Mesodermal cell (in vitro differentiated cells): ENCODE results near the gene NTF3.

Experiments
- H3K27ac ChIP-seq: 2 replicates; pipeline ENCODE4 v1.7.0; 2013; ENCODE audit warnings: mild to moderate bottlenecking, low read depth, low read length, moderate library complexity; ENCODE audit not compliant: severe bottlenecking
- H3K36me3 ChIP-seq: 2 replicates; pipeline ENCODE4 v1.7.1; 2013; ENCODE audit warnings: mild to moderate bottlenecking, low read length, moderate library complexity; ENCODE audit not compliant: control insufficient read depth, insufficient read depth
- H3K4me1 ChIP-seq: one replicate; pipeline ENCODE4 v1.7.1; 2013; ENCODE audit warnings: mild to moderate bottlenecking, low read length; ENCODE audit not compliant: insufficient read depth, control insufficient read depth, poor library complexity, severe bottlenecking
- H3K4me3 ChIP-seq: 2 replicates; pipeline ENCODE4 v1.7.0; 2013; ENCODE audit warnings: low read length, control low read depth, mild to moderate bottlenecking; ENCODE audit not compliant: insufficient read depth, poor library complexity, severe bottlenecking; ENCODE audit errors: extremely low read depth
- H3K9me3 ChIP-seq: 2 replicates; pipeline ENCODE4 v1.7.1; 2013; ENCODE audit warnings: mild to moderate bottlenecking, low read length, moderate library complexity; ENCODE audit not compliant: control insufficient read depth
- WGBS, 2 experiments: methylation state at CpG; one replicate each; pipeline ENCODE4 v1.1.5; 2013; ENCODE audit warnings: missing lambda C conversion rate in 2 of 2; ENCODE audit not compliant: insufficient coverage in 2 of 2; 5-methylcytosine and 5-hydroxymethylcytosine counted together

NTF3 gene

DNA sequence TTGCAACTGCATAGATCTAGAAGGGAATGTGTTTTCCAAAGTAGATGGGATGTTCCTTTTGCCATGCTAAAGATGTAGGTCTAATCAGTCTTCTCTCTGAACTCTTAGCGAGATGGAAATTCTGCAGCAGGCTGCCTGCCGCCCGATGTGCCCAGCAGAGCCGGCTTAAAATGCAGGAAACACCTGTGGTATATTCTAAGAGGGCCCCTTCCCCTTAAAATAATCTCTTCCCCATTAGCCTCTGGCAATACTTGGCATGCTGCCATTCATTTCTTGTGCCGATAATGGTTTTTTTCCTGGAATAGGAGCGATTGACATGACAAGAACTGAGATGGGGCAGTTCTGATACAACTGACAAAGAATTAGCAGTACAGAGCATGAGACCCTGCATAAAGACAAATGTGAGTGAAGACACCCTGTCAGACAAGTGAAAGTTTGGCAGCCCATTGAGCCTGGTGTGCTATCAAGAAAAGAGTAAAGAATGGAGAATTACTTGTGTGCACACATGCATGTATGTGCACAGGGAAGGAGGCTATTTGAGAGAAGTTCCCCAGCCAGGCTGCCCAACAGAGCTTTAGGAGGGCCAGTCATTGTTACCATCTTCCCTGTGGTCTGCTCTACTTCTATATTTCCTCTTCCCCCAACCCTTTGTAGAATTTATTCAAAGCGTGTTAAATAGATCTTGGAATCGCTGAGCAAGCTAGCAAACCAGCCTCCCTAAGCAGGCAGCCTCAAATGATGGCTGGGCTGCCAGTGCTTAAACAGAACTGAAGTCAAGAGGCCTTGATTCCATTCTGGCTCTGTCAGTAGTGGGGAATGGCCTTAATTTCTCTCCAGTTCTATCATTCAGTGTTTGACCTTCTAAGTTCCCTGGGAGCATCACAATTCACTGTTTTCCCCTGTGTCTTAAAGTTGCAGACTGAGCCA is 29.6 kb upstream of the NTF3 start:
- Histone ChIP-seq H3K4me1 (no peaks in the 10 kb centered on the region), H3K36me3 (no peaks in the 10 kb centered on the region), H3K27ac (no peak overlapping the region), H3K9me3 (no peaks in the 10 kb centered on the region), H3K4me3 (no peak overlapping the region)
- 89 to 93% methylated on average over 8 of the region's 8 CpGs for WGBS, 2 experiments

GRCh38 chr12:5403411-5403810 is 28.5 kb upstream of the NTF3 start:
- no peak overlapping the region for H3K4me3 ChIP-seq
- 17 to 80% methylated on average over 1 of the region's 3 CpGs for WGBS, 2 experiments
- H3K27ac ChIP-seq: no peak overlapping the region
- no peaks in the 10 kb centered on the region for H3K4me1 ChIP-seq
- H3K9me3 ChIP-seq: no peaks in the 10 kb centered on the region
- no peaks in the 10 kb centered on the region for H3K36me3 ChIP-seq

DNA sequence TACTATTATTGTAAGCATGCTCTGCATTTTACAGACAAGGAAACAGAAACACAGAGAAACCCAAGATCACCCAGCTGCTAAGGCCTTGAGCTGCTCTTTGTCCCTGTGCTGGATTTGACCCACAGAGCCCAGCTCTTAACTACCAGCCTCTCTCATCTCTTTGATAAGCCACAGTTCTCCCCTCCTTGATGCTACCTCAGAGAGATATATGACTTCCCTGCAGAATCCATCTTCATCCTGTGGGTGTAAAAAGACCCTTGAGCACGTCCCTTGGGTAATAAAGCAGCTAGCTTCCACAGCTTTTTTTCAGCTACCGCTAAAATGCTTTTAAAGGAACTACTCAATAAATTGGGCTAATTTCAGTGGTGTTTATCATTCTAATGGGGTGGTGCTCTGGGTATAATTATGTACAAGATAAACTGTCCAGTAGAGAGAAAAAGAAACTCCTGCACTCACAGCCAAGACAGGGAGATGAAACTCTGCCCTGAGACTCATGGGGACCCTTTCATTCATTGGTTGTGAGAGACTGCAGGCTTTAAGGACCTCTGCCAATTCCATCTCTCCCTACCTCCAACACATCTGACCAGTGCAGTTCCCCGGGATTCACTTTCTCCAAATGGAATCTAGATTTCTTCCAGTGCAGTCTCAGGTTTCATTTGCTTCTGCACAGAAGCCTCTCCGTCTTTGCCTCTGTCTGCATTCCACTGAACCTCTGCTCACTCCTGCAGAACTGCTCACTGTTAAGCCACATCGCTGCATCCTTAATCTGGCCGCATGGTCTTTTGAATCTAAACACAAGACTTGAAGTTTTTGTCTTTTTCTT is 24.7 kb upstream of the NTF3 start:
- no peak overlapping the region for H3K4me3 ChIP-seq
- H3K36me3 ChIP-seq: no peaks in the 10 kb centered on the region
- no peaks in the 10 kb centered on the region for H3K9me3 ChIP-seq
- no peak overlapping the region for H3K27ac ChIP-seq
- no peaks in the 10 kb centered on the region for H3K4me1 ChIP-seq
- 77 to 85% methylated on average over 3 to 4 of the region's 6 CpGs for WGBS, 2 experiments

DNA sequence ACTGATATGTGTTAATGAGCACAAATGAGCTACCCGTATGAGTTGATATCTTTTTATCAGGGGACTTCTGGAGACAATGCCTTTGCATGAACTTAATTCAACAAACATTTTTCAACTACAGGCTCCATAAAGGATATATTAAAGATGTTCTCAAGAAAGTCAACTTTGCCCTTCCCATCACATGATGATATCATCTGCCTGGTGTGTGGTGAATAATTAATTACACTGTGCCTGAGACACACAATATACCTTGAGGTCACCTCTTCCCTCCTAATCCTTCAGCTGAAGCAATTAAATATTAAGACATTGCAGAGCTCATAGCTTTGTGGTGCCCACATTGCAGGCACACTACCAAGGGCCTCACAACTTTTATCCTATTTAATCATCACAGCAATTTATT is 22.3 kb upstream of the NTF3 start:
- Histone ChIP-seq H3K4me1 (no peaks in the 10 kb centered on the region), H3K9me3 (no peaks in the 10 kb centered on the region), H3K4me3 (no peak overlapping the region), H3K36me3 (no peaks in the 10 kb centered on the region), H3K27ac (no peak overlapping the region)
- no CpG with 5 or more reads among the region's 1 CpG for WGBS, 2 experiments

DNA sequence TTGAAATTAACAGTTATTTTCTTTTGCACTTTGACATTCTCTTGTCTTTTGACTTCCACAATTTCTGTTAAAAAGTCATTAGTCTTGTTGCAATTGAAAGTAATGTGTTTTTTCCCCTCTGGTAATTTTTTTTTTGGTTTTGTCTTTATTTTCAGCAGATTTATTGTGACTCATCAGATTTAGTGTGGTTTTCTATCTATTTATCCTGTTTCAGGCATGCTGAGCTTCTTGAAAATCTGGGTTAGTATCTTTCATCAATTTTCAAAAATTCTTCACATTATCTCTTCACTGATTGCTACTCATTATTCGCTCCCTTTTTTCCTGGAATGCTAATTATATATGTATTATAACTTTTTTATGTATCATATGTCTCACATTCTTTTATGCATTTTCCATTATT is 15.3 kb upstream of the NTF3 start:
- H3K4me3 ChIP-seq: no peak overlapping the region
- no peaks in the 10 kb centered on the region for H3K4me1 ChIP-seq
- no peak overlapping the region for H3K27ac ChIP-seq
- H3K36me3 ChIP-seq: no peaks in the 10 kb centered on the region
- no CpG with 5 or more reads among the region's 1 CpG for WGBS, 2 experiments
- H3K9me3 ChIP-seq: no peaks in the 10 kb centered on the region

GRCh38 chr12:5417500-5417899 is 14.4 kb upstream of the NTF3 start:
- H3K4me1 ChIP-seq: no peaks in the 10 kb centered on the region
- H3K36me3 ChIP-seq: no peaks in the 10 kb centered on the region
- H3K27ac ChIP-seq: no peak overlapping the region
- H3K9me3 ChIP-seq: no peaks in the 10 kb centered on the region
- H3K4me3 ChIP-seq: no peak overlapping the region

GRCh38 chr12:5428332-5429221 is 3.3 kb upstream of the NTF3 start:
- Histone ChIP-seq H3K4me3 (no peak overlapping the region), H3K36me3 (no peaks in the 10 kb centered on the region), H3K4me1 (peaks cover 23% of the 10 kb centered on the region), H3K9me3 (no peaks in the 10 kb centered on the region), H3K27ac (no peak overlapping the region)
- WGBS, 2 experiments: 10 to 12% methylated on average over 10 to 11 of the region's 14 CpGs

DNA sequence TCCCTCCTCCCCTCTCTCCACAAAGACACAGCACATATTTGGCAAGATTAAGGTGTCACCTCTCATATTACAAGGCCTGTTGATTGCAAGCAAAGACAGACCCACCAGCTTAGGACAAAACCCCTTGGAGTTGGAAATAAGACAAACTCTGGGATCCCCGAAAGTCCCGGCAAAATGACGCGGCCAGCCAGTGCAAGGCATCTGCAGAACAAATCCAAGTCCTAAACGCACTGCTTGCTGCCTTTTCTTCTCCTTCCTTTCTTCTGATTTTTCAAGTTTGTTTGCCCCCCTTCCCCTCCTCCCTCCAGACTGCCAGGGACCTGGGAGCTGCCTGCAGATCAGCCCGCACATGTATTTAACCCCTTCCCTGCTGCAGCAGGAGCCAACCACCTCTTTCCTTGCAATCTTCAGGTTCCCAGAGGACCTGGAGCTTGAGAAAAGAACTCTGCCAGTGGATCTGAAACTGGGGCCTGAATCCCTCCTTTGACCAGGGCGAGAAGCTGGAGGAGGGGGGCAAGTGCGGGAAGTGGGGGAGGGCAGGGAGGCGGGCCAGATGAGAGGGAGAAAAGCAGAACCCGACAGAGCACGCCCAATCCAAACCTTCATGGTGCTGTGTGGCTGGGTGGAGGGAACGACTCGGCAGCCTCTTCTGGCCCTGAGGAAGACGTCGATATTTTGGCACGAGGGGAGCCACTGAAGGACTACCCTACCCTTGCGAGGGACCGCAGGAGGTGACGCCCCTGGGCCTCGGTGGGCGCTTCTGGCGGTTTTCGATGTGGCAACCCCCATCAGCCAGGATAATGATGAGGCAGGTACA is 2.0 kb upstream of the NTF3 start:
- Histone ChIP-seq H3K36me3 (no peaks in the 10 kb centered on the region), H3K27ac (no peak overlapping the region), H3K4me1 (peaks cover 32% of the 10 kb centered on the region), H3K9me3 (no peaks in the 10 kb centered on the region), H3K4me3 (peak overlapping the region; percentile 12)
- 1 to 2% methylated on average over 17 to 19 of the region's 23 CpGs for WGBS, 2 experiments

- 1% methylated on average over 21 to 27 of the region's 58 CpGs for WGBS, 2 experiments
- Histone ChIP-seq H3K4me1 (peaks cover 32% of the 10 kb centered on the region), H3K4me3 (peak overlapping the region; percentile 40), H3K36me3 (no peaks in the 10 kb centered on the region), H3K9me3 (no peaks in the 10 kb centered on the region), H3K27ac (no peak overlapping the region)
Observed at GRCh38 chr12:5430641-5431603, 986 bp upstream of the NTF3 start.
